Stimulated activated CD4-positive, alpha-beta T cell treated with anti-CD3 and anti-CD28 coated beads, Interleukin-2, amount 100 ng/mL, for 24 hours (primary cell): ENCODE data around the gene UNC93A.
"Not testable (repeated sequence)": the region's sequence is repeated elsewhere in the genome, so short reads cannot be mapped to it uniquely, and the experiment has no call there.

Experiments used
- DNase-seq, 2 donors: peaks; one replicate each; pipeline ENCODE4 v3.0.0-alpha.2; 2020

The UNC93A gene

DNA sequence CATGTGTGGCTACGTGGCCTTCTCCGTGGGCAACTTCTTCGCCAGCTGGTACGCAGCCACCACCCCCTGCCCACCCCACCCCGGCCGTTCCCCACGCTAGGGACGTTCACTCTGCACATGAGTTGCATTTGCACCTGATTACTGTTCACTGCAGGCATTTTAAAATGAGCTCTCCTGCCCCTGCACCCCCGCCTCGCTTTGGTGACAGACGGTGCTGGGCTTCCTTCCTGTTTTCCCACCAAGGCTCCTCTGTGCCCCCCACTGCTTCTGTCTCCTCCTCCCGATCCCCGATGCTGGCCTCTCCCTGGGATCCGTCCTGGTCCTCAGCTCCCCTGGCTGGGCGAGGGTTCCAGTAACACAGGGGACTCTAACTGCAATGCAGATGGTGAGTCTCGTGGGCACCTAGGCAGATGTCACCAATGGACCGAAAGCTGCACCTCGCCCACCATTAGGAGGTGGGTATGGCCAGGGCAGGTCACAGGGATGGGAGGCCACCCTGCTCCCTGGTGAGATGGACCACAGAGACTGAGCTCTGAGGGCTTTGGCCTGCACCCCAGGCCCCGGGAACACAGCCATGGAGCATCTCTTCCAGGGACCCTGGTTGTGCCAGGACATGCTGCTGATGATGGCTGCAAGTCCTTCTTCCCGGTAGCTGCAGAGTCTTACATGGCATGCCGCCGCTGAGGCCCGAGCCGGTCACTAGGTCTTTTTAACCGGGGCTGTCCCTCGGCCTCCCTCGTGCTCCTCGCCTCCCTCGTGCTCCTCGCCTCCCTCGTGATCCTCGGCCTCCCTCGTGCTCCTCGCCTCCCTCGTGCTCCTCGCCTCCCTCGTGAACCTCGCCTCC lies 3.8 kb downstream of the UNC93A start:
- DNase-seq: no peak

DNA sequence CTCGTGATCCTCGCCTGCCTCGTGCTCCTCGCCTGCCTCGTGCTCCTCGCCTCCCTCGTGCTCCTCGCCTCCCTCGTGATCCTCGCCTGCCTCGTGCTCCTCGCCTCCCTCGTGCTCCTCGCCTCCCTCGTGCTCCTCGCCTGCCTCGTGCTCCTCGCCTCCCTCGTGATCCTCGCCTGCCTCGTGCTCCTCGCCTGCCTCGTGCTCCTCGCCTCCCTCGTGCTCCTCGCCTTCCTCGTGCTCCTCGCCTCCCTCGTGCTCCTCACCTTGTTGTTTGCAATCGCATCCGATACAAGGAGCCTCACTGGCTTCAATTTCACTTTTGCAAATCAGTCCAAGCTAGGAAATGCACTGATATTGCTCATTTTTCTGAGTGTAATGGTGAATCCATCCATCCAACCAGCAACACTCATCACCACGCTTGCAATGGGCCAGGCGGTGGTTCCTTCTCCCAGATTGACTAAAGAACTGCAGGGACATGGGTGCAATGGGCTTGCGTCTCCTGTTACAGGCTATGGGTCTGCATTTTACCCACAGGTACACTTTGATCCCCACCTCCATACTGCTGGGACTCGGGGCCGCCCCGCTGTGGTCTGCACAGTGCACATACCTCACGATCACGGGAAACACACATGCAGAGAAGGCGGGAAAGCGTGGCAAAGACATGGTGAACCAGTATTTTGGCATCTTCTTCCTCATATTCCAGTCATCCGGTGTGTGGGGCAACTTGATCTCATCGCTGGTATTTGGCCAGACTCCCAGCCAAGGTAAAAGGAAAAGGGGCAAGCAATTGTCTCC lies 4.6 kb downstream of the UNC93A start:
- DNase-seq: no peak

DNA sequence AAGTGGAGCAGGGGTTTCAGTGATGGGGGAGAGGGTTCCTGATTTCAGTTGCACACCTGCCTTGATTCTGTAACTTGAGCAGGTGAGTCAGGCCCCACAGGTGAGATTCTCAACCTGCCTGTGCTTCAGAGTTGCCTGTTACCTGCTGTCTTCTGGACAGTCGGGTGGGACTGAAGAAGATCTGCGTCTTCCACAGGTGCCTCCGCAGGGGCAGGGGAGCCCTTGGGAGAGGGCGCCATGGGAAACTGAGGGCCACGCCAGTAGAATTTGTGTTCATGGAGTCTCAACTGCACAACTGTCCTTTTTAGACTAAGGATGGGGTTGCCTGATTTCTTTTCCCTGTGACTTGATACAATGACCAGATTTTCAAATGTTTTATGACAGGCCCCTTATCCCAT lies 5.2 kb downstream of the UNC93A start:
- DNase-seq: no peak

DNA sequence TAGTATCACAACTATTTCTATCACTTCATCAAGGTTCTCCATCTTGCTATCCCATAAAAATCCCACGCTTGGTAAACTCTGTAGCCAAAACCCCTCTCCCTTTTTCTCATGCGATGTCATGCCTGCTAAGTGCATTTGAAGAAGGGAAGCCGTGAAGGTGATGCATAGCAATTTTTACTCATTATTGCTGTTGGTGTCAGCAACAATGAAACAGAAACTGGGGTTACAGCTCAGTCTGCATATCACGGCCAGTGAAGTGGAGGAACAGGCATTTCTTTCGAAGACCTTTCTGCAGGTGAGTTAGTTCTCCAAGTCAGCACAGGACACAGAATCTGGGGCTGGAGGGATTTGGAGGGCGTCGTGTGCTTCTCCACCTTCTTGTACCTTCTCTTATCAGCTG lies 5.8 kb downstream of the UNC93A start:
- DNase-seq: no peak

DNA sequence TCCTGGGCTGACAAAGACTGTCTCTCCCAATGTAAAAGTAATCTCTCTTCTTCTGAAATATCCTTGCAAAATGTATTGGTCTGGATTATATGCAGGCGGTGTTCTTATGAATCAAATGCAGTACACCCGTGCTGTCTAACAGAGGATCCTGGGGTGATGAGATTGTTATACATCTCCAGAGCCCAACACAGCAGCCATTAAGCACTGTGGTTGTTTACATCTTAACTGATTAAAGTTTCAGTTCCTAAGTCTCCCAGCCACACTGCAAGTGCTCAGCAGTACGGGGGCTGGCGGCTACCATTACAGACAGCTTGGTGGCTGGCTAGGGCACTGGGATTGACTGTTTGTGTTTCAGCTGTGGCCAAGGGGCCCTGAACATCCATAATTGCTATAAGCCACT lies 7.0 kb downstream of the UNC93A start:
- DNase-seq: no peak

DNA sequence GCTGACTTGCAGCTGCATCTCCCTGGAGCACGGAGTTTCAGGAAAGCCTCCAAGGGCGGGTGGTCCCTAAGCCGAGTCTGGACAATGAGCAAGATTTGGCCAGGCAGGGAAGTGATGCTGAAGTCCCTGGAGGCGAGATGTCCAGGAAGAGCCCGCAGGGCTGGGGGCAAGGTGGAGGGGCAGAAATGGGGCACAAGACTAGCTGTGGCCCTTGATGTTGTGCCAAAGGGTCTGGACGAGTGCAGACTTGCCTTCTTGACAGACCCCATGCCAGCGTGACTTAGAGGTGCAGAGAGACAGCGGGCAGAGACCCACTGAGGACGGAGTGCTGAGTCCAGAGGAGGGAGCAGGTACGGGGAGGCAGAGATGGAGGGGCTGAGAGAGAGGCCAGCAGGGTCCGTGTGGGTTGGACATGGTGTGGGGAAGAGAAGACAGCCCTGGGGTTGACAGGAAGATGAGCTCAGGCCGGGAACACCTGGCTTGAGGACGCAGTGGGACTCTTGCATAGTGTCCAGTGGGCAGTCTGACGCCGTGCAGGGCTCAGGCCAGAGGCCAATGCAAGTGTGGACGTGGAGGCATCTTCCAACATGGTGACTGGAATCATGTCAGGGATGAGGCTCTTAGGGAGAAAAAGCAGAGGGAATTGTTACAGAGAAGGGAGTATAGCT lies 8.7 kb downstream of the UNC93A start:
- no peak for DNase-seq

DNA sequence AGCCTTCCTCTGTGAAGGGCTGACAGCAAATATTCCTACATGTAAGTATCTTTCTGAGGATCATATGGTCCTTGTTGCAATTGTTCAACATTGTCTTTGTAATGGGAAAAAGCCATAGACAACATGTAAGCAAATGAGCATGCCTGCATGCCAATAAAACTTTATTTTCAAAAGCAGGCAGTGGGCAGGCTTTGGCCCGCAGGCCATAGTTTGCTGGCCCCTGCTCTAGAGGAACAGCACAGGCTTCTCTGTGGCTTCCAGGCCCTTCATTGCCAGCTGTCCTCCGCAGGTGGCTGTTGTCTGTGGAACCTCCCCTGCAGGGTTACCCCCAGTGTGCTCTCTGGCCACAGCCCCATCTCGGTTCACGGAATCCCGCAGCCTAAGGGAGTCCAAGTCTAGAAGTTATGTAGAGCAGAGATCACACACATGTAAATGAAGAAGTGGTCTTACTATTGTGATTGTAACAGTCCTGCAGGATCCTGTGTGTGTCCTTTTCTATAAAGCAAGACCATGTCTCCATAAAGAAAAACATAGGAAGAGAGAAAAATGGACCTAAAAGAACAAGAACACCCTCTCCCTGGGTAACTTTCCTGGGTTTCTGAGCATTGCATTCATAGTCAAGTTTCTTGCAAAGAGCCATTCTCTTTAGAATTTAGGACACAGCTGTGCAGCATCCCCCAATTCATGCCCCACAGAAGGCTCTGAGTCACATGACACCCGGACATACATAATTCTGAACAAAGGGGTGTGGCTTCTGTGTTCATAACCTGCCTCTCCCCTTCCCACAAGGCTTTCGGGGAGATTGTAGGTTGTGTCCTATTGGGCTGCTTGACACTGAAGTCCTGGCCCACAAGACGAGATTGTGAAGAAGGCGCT lies 10.0 kb downstream of the UNC93A start:
- no peak for DNase-seq

DNA sequence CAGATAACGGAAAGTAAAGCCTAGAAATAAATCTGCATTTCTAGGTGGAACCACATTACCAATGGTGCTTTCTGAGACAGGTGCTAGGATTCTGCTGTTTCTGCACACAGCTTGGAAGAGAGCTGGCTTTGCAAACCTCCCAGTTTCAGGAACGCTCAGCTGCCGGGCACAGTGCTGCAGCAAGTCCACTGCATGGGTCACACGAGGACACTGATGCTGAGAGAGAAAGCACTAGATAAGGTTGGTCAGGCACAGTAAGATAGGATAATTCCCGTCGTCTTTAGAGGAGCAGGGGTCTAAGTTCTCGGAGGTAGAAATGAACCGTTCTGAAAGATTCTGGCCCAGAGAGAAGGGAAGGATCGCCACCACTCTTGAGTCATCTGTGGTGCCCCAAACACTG lies 11.0 kb downstream of the UNC93A start:
- no peak for DNase-seq

DNA sequence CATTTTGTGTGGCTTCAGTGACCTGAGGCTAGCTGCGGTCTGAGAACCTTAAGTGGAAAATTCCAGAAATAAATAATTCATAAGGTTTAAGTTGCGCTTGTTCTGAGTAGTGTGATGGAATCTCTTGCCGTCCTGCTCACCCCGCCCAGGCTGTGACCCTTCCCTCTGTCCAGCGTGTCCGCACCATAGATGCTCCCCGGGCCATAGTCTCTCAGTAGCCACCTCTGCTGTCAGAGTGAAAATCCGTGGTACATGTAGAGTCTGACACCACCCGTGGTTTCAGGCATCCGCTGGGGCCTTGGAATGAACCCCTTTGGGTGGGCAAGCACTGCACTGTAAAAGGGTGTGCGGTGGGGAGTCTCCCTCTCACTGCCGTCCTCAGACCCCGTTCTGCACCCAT lies 11.7 kb downstream of the UNC93A start:
- no peak for DNase-seq

DNA sequence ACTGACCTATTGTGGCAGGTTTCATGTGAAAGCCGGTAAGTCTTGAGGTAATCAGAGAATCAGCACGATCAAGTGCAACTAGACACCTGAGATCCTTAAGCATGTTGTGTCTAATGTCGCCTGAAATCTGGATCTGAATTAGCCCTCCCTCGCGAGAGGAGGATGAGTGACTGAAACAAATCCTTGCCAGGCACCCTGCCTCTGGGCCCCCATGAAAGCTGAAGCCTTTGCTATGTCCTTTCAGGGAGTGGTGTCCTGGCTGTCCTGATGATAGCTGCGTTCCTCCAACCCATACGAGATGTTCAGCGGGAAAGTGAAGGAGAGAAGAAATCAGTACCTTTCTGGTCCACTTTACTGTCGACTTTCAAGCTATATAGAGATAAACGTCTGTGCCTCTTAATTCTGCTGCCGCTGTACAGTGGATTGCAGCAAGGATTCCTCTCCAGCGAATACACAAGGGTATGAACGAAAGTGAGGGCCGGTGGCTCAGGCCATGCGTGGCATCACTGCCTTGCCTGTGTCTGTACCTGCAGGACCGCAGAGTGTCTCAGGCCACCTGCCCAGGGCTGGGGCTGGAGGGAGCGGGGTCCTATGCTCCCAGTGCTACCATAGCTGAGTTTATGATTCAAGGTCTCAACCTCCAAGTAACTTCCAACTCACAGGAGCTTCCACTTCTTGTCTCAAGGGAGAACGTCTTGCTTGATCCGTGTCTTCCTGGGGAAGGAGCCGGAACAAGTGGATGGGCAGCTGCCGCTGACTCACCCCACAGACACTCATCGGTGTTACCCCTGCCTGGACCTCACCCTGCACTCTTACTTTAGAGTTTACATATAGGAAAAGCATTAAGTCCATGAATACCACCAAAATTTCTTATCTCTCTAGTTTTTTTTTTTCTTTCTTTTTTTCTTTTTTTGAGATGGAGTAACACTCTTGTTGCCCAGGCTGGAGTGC lies 12.8 kb downstream of the UNC93A start:
- DNase-seq: no peak

DNA sequence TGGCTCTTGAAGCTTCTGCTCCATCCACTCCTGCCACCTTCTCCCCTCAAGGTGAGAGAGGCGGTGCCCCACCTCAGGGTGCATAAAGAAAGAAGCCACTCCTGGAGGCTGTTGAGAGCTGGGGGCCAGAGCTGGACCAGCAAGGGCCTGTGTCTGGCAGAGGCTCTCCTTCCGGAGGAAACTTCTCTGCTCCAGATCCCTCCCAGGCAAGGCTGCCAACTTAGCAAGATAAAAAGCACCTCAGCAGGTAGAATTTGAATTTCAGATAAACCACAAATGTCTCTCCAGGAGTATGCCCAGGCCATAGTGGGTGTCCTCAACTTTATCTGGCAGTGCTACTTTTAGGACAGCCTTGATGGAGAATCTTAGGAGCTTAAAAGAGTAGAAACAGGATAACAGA lies 13.8 kb downstream of the UNC93A start:
- DNase-seq: no peak

DNA sequence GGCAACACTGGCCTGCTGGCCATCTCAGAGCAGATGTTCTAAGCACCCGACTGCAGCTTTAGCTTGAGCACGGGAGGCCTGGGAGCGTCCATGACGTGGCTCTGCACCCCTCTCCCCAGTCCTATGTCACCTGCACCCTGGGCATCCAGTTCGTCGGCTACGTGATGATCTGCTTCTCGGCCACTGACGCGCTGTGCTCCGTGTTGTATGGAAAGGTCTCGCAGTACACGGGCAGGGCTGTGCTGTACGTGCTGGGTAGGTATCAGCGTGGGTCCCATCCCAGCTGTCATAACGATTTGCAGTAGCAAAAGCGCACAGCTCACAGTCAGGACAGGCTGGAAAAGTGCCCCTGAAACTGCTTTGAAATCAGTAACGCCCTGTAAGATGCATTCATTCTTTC lies 14.7 kb downstream of the UNC93A start:
- DNase-seq: no peak

DNA sequence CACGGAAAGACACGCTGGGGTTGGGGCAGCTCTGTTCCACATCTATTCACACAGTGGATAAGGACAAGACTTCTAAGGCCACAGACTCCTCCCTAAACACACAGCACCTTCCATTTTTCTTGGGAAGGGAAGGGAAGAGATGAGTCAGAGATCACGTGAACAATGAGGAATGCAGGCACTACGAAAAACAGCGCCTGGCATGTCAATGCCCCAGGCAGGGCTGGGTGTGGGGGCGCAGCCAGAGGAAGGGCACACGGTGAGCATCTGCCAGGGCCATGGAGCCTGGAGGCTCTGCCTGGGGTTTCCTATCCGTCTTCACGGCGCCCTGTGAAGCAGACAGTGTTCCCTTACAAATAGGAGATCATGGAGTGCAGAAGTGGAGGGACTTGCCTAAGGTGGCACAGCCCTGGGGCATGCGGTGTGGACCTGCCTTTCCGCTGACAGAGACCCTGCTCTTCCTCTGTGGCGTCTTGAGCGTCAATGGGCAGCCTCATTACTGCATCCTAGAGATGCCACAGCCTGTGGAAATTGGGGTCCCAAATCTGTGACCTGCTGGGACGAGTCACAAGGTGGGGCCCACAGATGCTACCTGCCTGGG lies 15.4 kb downstream of the UNC93A start:
- no peak for DNase-seq

DNA sequence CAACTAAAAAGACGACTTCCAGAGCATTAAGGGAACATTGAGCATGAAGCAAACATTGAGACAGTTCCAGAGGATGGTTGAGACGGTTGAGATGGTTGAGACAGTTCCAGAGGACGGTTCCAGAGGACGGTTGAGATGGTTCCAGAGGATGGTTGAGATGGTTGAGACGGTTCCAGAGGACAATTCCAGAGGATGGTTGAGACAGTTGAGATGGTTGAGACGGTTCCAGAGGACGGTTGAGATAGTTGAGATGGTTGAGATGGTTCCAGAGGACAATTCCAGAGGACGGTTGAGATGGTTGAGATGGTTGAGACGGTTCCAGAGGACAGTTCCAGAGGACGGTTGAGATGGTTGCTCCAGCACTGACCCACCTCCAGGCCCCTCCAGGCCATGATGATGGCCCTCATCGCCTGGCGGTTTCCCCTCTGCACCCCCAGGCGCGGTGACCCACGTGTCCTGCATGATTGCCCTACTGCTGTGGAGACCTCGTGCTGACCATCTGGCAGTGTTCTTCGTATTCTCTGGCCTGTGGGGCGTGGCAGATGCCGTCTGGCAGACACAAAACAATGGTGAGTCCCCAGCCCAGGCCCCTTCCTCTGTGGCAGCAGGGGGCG lies 16.3 kb downstream of the UNC93A start:
- DNase-seq: no peak

DNA sequence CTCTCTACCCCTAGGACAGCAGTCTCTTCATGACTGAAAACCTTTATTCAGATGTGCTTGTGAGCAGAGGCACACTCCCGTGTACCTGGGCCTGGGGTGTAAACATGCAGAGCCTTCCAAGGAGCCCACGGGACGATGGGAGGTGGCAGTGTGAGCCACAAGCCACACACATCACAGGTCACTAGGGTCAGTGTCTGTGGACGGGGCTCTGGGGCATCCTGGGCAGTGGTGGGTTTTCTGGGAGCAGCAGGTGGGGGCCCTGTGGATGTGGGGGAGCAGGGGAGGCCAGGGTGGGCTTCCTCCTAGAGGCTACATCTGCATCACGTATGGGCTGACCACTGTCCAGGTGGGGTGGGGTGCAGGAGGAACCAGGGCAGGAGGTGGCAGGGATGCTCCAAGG lies 17.1 kb downstream of the UNC93A start:
- no peak for DNase-seq

DNA sequence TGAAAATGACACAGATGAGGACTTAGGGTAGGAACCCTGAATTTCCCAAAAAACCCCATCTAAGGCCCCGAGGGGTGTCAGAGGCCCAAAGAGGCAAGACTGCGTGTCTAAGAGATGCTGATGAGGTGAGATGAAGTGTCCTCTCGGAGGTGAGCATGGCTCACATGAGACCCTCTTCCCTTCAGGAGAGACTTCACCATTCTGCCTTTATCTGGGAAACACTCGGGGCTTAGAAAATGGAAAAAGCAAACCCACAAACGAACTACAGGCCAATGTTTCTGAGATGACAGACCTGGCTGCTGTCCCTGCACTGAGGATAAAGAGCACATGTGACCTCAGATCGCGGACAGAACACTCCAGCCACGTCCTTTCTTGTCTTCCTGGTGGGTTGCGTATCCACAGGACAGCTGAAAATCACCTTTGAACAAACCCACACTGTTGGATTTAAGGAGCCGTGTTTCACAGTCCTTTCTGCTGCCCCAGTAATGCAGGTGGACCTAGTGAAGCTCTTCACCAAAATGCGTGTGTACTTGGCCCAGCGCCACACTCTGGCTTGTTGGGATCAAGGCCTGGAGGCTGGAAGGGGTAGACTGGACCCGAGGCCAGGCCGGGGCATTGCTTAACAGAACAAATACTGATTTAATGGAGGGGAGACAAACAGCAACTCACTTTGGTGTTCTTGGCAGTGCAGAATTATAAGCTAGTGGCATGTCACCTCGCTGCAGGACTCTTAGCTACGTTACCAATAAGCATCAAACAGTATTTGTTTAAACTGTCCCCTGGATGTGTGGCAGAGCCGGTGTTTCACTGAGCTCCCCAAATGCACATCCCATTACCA lies 18.5 kb downstream of the UNC93A start:
- DNase-seq: not testable (repeated sequence)

DNA sequence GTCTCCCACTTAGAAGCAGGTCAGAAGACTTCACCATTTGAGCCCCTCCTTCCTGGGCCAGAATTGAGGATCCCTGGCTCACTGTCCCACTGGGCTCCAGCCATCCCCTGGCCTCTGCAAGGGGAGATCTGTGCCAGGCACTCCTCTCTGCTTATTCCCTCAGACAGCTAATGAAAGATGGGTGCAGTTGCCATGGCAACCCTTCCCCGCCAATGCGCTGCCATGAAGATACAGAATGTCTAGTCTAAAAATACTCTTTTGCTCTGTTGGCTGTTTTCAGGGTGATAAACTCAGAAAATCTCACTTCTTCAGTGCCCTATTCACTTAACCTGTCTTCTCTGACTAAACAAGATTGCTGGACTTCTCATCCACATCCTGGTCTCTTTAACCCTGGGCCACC lies 20.2 kb downstream of the UNC93A start:
- no peak for DNase-seq

DNA sequence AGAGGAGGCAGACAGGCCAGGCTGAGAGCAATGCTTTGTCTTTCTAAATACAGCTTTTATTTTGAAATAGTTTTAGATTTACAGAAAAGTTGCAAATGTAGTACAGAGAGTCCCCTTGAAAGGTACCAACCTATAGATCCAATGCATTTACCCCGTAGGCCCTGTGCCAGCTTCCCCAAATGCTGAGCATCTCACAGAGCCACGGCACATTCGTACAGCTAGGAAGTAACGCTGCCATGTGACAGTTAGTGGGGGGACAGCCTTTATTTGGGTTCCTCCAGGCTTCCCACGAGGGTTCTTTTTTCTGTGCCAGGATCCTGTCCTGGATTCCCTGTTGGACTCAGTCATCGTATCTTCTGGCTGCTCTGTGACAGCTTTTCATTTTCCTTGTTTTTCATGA lies 20.6 kb downstream of the UNC93A start:
- DNase-seq: not testable (repeated sequence)

DNA sequence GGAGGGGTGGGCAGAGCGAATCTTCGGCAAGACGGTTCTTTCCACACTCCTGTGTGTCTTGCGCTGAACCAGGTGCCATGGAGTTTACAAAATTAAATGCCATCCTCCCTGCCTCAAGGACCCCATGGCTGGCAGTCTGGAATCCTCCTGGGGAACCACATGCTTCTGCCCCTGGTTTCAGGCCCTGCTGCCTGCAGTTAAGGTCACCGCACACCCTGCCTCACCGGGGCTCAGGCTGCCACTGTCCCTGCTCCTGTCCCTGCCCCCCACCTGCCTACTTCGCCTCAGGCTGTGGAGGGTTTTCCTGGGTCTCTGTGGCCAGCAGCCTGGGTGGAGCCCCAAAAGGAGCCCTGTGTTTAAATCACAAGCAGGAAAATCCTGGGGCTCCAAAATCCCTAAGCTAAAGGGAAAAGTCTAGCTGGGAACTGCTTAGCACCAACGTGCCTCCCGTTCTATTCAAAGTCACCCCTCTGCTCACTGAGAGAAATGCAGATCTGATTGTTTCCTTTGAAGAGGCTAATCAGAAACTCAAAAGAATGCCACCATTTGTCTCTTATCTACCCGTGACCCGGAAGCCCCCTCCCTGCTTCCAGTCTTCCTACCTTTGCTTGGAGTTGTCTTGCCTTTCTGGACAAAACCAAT lies 23.2 kb downstream of the UNC93A start:
- DNase-seq: no peak
